ENCODE results near the gene ATP4B. TPM values are rescaled to one million over a fixed set of nuclear protein-coding genes. Genes with fewer than 3 reads are reported as not detected.

Gene ATP4B
- polyA plus RNA-seq (2011; rRNA removed): not detected in 2 replicates
- not detected in 2 replicates for polyA minus RNA-seq (2011; rRNA and poly(A)+ RNA removed)

DNA sequence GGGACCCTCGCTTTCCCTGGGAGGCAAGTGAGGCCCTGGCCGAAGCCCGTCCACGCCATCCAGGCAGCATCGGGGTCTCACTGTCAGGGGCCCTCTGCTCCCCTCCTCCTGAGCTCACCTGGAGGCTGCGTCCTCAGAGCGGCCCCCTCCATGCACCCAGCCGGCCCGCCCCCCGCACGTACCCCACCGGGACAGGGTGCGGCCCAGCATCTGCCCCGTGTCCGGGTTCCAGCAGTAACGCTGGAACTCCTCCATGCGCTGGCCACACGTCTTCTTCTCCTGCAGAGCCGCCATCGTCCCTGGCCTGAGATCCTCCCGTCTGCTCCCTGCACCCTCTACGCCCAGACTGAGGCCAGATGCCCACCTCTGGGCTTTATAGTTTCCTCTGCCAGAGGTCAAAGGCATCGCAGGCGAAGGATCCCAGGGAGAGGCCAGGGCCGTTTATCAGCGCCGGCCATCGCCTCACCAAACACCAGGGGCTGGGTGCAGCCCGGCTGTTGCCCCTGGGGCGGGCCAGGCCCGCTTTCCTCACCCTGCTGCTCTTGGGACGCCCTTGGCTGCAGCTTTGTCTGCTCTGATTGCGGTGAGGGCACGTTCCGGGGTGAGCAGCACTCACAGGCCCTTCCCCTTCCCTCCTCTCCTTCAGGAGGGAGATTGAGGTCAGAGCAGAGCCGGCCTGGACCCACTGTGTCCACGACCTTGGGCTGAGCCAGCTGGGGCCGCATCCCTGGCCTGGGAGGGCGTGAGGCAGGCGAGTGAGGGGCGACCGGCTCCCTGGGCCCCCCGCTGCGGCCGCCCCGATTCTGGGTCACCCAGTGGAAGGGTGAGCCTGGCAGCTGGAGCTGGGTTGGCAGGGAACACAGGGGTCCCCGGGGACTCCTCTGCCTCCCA, at the start of gene ATP4B:
Gene ATP4B (minus strand): TSS at position 348 of the 891 bp plus-strand sequence. CDS start 54 bp downstream, at position 294.
- POLR2A ChIA-PET: no interaction called here
- no peak for TF ChIP-seq CTCF (IDR thresholded peaks at IDR 0.05; ENCODE audit: insufficient read depth, low read depth, low read length)
- CTCF ChIA-PET: no interaction called here
- Histone ChIP-seq H3K36me3 (ENCODE audit: control insufficient read depth, insufficient read depth, low read length) (no peaks in the 10 kb centered on the region), H3K27me3 (ENCODE audit: control insufficient read depth, insufficient read depth, low read length) (peaks cover 3% of the 10 kb centered on the region; the same call in 1 of the 2 replicates), H3K4me3 (ENCODE audit: low read depth, low read length) (no peak within 1 kb of the TSS)
- DNase-seq (ENCODE audit: low read depth): no peak

- H3K27me3 ChIP-seq (ENCODE audit: control insufficient read depth, insufficient read depth, low read length): no peaks in the 10 kb centered on the region
- H3K36me3 ChIP-seq (ENCODE audit: control insufficient read depth, insufficient read depth, low read length): no peaks in the 10 kb centered on the region
- CTCF ChIA-PET: interaction anchor here (1.7 kb wide), 1 partner anchor 52 kb away, joined by 5 read pairs; no protein-coding TSS in a partner anchor
- H3K4me3 ChIP-seq (ENCODE audit: low read depth, low read length): no peak overlapping the region
- no peak for TF ChIP-seq CTCF (IDR thresholded peaks at IDR 0.05; ENCODE audit: insufficient read depth, low read depth, low read length)
- POLR2A ChIA-PET: no interaction called here
- DNase-seq (ENCODE audit: low read depth): no peak
Observed at GRCh38 chr13:113672002-113672651, 14.1 kb upstream of the ATP4B start.

DNA sequence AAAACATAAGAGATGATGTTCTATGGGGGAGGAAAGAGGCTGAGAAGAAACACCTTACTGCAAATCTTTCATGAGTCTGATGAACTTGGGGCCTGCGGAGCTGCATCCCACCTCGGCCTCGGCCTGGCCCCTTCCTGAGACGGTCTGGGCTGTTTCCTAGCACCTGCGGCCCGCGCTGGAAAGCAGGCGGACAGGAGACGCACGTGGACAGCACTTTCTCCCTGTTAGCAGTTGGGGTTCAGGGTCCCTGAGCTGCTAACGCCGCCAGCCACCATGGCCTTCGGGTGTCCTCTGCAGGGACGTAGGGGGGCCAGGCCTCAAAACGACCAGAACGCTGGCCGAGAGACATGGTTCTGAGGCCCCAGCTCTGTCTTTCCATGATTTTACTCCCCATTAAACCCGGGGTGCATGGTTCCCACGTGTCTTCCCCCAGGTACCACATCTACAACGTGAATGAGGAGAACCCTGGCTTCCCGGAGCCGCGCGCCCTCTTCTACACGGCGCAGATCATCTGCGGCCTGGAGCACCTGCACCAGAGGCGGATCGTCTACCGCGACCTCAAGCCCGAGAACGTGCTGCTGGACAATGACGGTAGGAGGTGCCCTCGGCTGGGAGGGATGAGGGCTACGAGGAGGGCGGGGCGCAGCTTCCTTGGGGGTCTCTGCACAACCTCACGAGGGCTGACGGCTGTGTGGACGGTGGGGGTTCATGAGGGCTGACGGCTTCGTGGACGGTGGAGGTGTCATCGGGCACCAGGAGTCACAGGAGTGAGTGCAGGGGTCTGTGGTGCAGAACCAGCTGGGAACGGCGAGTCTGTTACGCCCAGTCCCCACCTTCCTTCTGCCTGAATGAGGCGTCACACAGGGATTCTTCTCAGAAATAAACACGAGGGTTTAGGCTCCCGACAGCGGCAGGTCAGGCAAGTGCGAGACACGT, 13.3 kb upstream of the ATP4B start:
- no peak for TF ChIP-seq CTCF (IDR thresholded peaks at IDR 0.05; ENCODE audit: insufficient read depth, low read depth, low read length)
- Histone ChIP-seq H3K4me3 (ENCODE audit: low read depth, low read length) (no peak overlapping the region), H3K27me3 (ENCODE audit: control insufficient read depth, insufficient read depth, low read length) (no peaks in the 10 kb centered on the region), H3K36me3 (ENCODE audit: control insufficient read depth, insufficient read depth, low read length) (no peaks in the 10 kb centered on the region)
- no peak for DNase-seq (ENCODE audit: low read depth)
- POLR2A ChIA-PET: no interaction called here
- CTCF ChIA-PET: interaction anchor here (1.7 kb wide), 1 partner anchor 53 kb away, joined by 5 read pairs; no protein-coding TSS in a partner anchor

DNA sequence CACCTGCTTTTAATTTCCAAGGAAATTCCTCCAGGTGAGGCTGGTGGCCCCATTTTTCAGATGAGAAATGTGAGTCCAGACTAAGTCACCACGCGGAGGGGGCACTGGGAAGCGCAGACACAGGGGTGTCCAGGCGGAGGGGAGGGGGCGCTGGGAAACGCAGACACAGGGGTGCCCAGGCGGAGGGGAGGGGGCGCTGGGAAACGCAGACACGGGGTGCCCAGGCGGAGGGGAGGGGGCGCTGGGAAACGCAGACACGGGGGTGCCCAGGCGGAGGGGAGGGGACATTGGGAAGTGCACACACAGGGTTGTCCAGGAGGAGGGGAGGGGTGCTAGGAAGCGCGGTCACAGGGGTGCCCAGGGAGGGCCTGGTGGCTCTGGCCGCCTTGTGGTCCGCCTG, 12.5 kb upstream of the ATP4B start:
- POLR2A ChIA-PET: no interaction called here
- no peaks in the 10 kb centered on the region for H3K36me3 ChIP-seq (ENCODE audit: control insufficient read depth, insufficient read depth, low read length)
- no peak for TF ChIP-seq CTCF (IDR thresholded peaks at IDR 0.05; ENCODE audit: insufficient read depth, low read depth, low read length)
- H3K4me3 ChIP-seq (ENCODE audit: low read depth, low read length): no peak overlapping the region
- CTCF ChIA-PET: interaction anchor here (1.7 kb wide), 1 partner anchor 54 kb away, joined by 5 read pairs; no protein-coding TSS in a partner anchor
- no peak for DNase-seq (ENCODE audit: low read depth)
- H3K27me3 ChIP-seq (ENCODE audit: control insufficient read depth, insufficient read depth, low read length): no peaks in the 10 kb centered on the region
